Activated T-cell treated with anti-CD3 and anti-CD28 coated beads, Interleukin-2, amount 50 U/mL, for 24 hours (primary cell): ENCODE data around the gene ATF7IP2.
"Not testable (repeated sequence)": the region's sequence is repeated elsewhere in the genome, so short reads cannot be mapped to it uniquely, and the experiment has no call there.

Experiments
- DNase-seq: peaks from one replicate; pipeline ENCODE4 v3.0.0-alpha.2; 2020
- H3K27ac Mint-ChIP-seq: 2 replicates; pipeline ENCODE4 v1.8.0; 2020; ENCODE audit warnings: mild to moderate bottlenecking, mixed read lengths
- H3K27me3 Mint-ChIP-seq: 2 replicates; pipeline ENCODE4 v1.8.0; 2020; ENCODE audit warnings: mixed read lengths
- H3K36me3 Mint-ChIP-seq: 2 replicates; pipeline ENCODE4 v1.8.0; 2020; ENCODE audit warnings: low read depth, mixed read lengths
- H3K4me1 Mint-ChIP-seq: 2 replicates; pipeline ENCODE4 v1.8.0; 2020; ENCODE audit warnings: low read depth, mixed read lengths
- H3K4me3 Mint-ChIP-seq: 2 replicates; pipeline ENCODE4 v1.8.0; 2020; ENCODE audit warnings: mild to moderate bottlenecking, moderate library complexity, mixed read lengths
- H3K9me3 Mint-ChIP-seq: 2 replicates; pipeline ENCODE4 v1.8.0; 2020; ENCODE audit warnings: mixed read lengths

Gene ATF7IP2

GRCh38 chr16:10362864-10363197 is 23.0 kb upstream of the ATF7IP2 start:
- Mint-ChIP-seq H3K4me1 (peaks cover 12% of the 10 kb centered on the region), H3K27ac (peak overlapping the region; percentile 37)
- not testable (repeated sequence) for H3K36me3 Mint-ChIP-seq, H3K4me3 Mint-ChIP-seq, DNase-seq, H3K27me3 Mint-ChIP-seq, H3K9me3 Mint-ChIP-seq

DNA sequence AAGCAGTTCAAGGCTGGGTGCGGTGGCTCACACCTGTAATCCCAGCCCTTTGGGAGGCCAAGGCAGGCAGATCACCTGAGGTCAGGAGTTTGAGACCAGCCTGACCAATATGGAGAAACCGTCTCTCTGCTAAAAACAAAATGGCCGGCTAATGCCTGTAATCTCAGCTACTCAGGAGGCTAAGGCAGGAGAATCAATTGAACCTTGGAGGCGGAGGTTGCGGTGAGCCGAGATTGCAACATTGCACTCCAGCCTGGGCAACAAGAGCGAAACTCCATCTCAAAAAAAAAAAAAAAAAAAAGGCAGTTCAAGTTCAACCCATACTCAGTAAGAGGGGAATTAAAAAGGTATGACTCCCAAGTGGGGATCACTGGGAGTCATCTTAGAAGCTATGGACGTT is 19.2 kb upstream of the ATF7IP2 start:
- H3K27me3 Mint-ChIP-seq, H3K4me3 Mint-ChIP-seq, H3K9me3 Mint-ChIP-seq, H3K36me3 Mint-ChIP-seq, H3K27ac Mint-ChIP-seq, DNase-seq: not testable (repeated sequence)
- peaks cover 12% of the 10 kb centered on the region for H3K4me1 Mint-ChIP-seq

DNA sequence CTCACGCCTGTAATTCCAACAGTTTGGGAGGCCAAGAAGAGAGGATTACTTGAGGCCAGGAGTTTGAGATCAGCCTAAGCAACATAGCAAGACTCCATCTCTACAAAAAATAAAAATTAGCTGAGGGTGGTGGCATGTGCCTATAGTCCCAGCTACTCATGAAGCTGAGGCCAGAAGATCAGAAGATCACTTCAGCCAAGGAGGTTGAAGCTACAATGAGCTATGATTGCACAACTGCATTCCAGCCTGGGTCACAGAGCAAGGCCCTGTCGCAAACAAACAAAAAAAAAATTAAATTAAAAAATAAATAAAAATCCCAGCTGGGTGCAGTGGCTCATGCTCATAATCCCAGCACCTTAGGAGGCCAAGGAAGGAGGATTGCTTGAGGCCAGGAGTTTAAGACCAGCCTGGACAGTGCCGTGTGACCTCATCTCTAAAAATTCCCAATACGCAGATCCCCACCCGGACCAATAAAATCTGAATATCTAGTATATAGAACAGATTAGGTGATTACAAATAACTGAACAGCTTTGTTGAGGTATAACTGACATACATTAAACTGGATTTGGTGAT is 18.2 kb upstream of the ATF7IP2 start:
- Mint-ChIP-seq H3K4me1 (peaks cover 5% of the 10 kb centered on the region), H3K9me3 (peaks cover 8% of the 10 kb centered on the region), H3K4me3 (no peak overlapping the region), H3K27me3 (no peaks in the 10 kb centered on the region), H3K36me3 (no peaks in the 10 kb centered on the region), H3K27ac (no peak overlapping the region)
- no peak for DNase-seq

GRCh38 chr16:10368969-10369551 is 16.8 kb upstream of the ATF7IP2 start:
- peaks cover 8% of the 10 kb centered on the region for H3K9me3 Mint-ChIP-seq
- DNase-seq, result no peak
- H3K4me3 Mint-ChIP-seq, result no peak overlapping the region
- H3K27me3 Mint-ChIP-seq, result no peaks in the 10 kb centered on the region
- H3K27ac Mint-ChIP-seq, result no peak overlapping the region
- H3K36me3 Mint-ChIP-seq, result no peaks in the 10 kb centered on the region
- H3K4me1 Mint-ChIP-seq, result no peaks in the 10 kb centered on the region

GRCh38 chr16:10370096-10370726 is 15.7 kb upstream of the ATF7IP2 start:
- Mint-ChIP-seq H3K9me3 (peaks cover 8% of the 10 kb centered on the region), H3K36me3 (no peaks in the 10 kb centered on the region), H3K27ac (no peak overlapping the region), H3K27me3 (no peaks in the 10 kb centered on the region), H3K4me1 (no peaks in the 10 kb centered on the region), H3K4me3 (no peak overlapping the region)
- DNase-seq, result no peak

- Mint-ChIP-seq H3K9me3 (peaks cover 8% of the 10 kb centered on the region), H3K36me3 (no peaks in the 10 kb centered on the region), H3K27me3 (no peaks in the 10 kb centered on the region), H3K4me3 (no peak overlapping the region), H3K4me1 (no peaks in the 10 kb centered on the region), H3K27ac (no peak overlapping the region)
- DNase-seq, result no peak
Measured at GRCh38 chr16:10371592-10371991, 14.3 kb upstream of the ATF7IP2 start.

DNA sequence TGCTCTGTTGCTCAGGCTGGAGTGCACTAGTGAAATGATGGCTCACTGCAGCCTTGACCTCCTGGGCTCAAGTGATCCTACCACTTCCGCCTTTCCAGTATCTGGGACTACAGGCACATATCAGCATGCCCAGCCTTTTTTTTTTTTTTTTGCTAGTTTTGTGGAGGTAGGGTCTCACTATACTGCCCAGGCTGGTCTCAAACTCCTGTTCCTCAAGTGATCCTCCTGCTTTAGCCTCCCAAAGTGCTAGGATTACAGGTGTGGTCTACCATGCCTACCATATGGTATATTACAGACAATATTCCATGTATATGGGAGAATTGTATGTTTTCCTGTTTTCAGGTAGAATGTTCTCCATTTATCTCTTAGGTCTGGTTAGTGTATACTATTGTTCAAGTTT is 12.3 kb upstream of the ATF7IP2 start:
- H3K4me1 Mint-ChIP-seq, result no peaks in the 10 kb centered on the region

GRCh38 chr16:10376229-10376628 is 9.6 kb upstream of the ATF7IP2 start:
- DNase-seq, result no peak

More for the DNA sequence above, 12.3 kb upstream of the ATF7IP2 start:
- no peak for DNase-seq
- Mint-ChIP-seq H3K36me3 (no peaks in the 10 kb centered on the region), H3K4me3 (no peak overlapping the region), H3K27ac (no peak overlapping the region), H3K27me3 (no peaks in the 10 kb centered on the region), H3K9me3 (peaks cover 6% of the 10 kb centered on the region)

DNA sequence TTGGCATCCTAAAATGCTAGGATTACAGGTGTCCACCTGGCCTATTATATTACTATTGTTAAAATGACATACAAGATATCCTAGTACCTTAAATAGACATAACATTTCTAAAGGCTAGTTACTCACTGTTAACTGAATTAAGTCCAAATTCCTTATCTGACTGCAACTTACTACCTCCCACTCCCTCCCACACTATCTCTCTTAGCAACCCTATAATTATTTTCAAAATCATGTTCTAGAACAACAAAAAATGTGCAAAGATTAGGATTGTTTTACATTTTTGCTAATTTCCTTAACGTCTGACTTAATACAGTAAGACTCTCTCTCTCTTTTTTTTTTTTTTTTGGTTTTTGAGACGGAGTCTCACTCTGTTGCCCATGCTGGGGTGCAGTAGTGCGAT is 2.2 kb upstream of the ATF7IP2 start:
- Mint-ChIP-seq H3K9me3 (peaks cover 4% of the 10 kb centered on the region), H3K4me3 (no peak overlapping the region), H3K36me3 (peaks cover 28% of the 10 kb centered on the region), H3K27me3 (no peaks in the 10 kb centered on the region), H3K27ac (no peak overlapping the region), H3K4me1 (peaks cover 28% of the 10 kb centered on the region)
- DNase-seq, result no peak

More at GRCh38 chr16:10376229-10376628, 9.6 kb upstream of the ATF7IP2 start:
- H3K27me3 Mint-ChIP-seq, result no peaks in the 10 kb centered on the region
- no peak overlapping the region for H3K4me3 Mint-ChIP-seq
- no peaks in the 10 kb centered on the region for H3K36me3 Mint-ChIP-seq
- no peak overlapping the region for H3K27ac Mint-ChIP-seq
- H3K9me3 Mint-ChIP-seq, result no peaks in the 10 kb centered on the region
- no peaks in the 10 kb centered on the region for H3K4me1 Mint-ChIP-seq

GRCh38 chr16:10386517-10387100 is 748 bp downstream of the ATF7IP2 start:
- peaks cover 46% of the 10 kb centered on the region for H3K4me1 Mint-ChIP-seq
- H3K9me3 Mint-ChIP-seq, result peaks cover 4% of the 10 kb centered on the region
- H3K27ac Mint-ChIP-seq, result peak overlapping the region; percentile 96

DNA sequence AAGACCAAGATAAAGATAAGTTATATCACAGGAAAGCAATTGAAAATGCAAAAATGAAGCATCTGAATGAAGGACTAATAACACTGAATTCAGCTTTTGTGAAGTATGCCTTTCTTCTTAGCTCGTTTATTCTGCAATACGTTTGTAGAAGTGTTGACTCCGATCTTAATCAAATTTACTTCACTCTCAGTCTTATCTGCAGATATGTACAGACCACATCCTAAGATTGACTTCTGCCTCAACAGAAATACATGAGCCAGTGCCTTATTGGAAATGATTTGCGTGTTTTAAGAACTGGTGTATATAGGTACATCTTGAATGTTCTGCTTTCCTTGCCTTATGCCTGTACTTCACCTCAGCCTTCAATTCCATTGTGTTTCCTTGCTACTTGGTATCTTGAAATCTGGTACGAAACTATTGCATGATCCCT is 1.3 kb downstream of the ATF7IP2 start:
- H3K27ac Mint-ChIP-seq, result peak overlapping the region; percentile 96
- peaks cover 59% of the 10 kb centered on the region for H3K36me3 Mint-ChIP-seq
- no peaks in the 10 kb centered on the region for H3K27me3 Mint-ChIP-seq
- peak overlapping the region; percentile 95 for H3K4me3 Mint-ChIP-seq
- DNase-seq, result no peak
- peaks cover 44% of the 10 kb centered on the region for H3K4me1 Mint-ChIP-seq
- H3K9me3 Mint-ChIP-seq, result peaks cover 4% of the 10 kb centered on the region

More at GRCh38 chr16:10386517-10387100, 748 bp downstream of the ATF7IP2 start:
- Mint-ChIP-seq H3K27me3 (no peaks in the 10 kb centered on the region), H3K36me3 (peaks cover 53% of the 10 kb centered on the region), H3K4me3 (peak overlapping the region; percentile 95)
- no peak for DNase-seq

GRCh38 chr16:10388988-10389387 is 3.1 kb downstream of the ATF7IP2 start:
- Mint-ChIP-seq H3K27ac (no peak overlapping the region), H3K4me3 (no peak overlapping the region), H3K27me3 (no peaks in the 10 kb centered on the region), H3K4me1 (peaks cover 40% of the 10 kb centered on the region), H3K9me3 (peaks cover 4% of the 10 kb centered on the region), H3K36me3 (peaks cover 74% of the 10 kb centered on the region)
- no peak for DNase-seq

DNA sequence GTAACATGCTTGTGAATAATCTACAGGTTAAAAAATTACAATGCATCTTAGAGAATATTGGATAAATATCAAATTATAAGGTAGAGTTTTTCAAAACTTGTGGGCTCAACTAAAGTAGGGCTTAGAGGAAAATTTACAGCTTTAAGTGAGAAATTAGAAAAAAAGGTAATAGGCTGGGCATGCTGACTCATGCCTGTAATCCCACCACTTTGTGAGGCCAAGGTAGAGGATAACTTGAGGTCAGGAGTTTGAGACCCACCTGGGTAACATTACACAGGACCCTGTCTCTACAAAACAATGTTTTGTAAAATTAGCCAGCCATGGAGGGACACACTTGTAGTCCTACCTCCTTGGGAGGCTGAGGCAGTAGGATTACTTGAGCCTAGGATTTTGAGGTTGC is 4.5 kb downstream of the ATF7IP2 start:
- Mint-ChIP-seq H3K36me3 (peaks cover 87% of the 10 kb centered on the region), H3K4me1 (peaks cover 51% of the 10 kb centered on the region), H3K9me3 (peaks cover 8% of the 10 kb centered on the region), H3K27me3 (no peaks in the 10 kb centered on the region), H3K4me3 (no peak overlapping the region), H3K27ac (peak overlapping the region; percentile 11)
- DNase-seq, result no peak

DNA sequence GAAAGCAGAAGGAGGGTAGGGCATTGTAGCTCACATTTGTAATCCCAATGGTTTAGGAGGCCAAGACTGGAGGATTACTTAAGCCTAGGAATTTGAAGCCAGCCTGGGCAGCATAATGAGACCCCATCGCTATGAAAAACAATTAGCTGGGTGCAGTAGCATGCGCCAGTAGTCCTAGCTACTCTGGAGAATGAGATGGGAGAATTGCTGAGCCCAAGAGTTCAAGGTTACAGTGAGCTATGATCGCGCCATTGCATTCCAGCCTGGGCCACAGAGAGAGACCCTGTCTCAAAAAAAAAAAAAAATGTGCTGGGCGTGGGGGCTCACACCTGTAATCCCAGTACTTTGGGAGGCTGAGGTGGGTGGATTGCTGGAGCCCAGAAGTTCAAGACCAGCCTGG is 5.0 kb downstream of the ATF7IP2 start:
- peaks cover 47% of the 10 kb centered on the region for H3K4me1 Mint-ChIP-seq
- no peak for DNase-seq
- no peaks in the 10 kb centered on the region for H3K27me3 Mint-ChIP-seq
- H3K36me3 Mint-ChIP-seq, result peaks cover 89% of the 10 kb centered on the region
- H3K9me3 Mint-ChIP-seq, result peaks cover 5% of the 10 kb centered on the region
- peak overlapping the region; percentile 11 for H3K27ac Mint-ChIP-seq
- no peak overlapping the region for H3K4me3 Mint-ChIP-seq

DNA sequence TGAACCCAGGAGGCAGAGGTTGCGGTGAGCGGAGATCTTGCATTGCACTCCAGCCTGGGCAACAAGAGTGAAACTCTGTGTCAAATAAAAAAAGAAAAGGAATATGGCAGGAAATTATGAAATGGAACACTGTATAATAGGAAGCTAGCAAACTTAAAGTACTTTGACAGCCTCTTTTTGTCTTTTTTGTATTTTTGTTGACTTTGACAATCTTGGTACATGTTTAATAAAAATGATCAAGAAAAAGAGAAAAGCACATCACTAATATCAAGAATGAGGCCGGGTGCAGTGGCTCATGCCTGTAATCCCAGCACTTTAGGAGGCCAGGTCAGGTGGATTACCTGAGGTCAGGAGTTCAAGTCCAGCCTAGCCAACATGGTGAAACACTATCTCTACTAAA is 5.5 kb downstream of the ATF7IP2 start:
- no peak for DNase-seq
- Mint-ChIP-seq H3K4me3 (no peak overlapping the region), H3K4me1 (peaks cover 46% of the 10 kb centered on the region), H3K36me3 (peaks cover 87% of the 10 kb centered on the region), H3K27me3 (no peaks in the 10 kb centered on the region), H3K27ac (no peak overlapping the region), H3K9me3 (peaks cover 4% of the 10 kb centered on the region)
